ENCODE results near the gene ARHGAP1.

The ARHGAP1 gene

DNA sequence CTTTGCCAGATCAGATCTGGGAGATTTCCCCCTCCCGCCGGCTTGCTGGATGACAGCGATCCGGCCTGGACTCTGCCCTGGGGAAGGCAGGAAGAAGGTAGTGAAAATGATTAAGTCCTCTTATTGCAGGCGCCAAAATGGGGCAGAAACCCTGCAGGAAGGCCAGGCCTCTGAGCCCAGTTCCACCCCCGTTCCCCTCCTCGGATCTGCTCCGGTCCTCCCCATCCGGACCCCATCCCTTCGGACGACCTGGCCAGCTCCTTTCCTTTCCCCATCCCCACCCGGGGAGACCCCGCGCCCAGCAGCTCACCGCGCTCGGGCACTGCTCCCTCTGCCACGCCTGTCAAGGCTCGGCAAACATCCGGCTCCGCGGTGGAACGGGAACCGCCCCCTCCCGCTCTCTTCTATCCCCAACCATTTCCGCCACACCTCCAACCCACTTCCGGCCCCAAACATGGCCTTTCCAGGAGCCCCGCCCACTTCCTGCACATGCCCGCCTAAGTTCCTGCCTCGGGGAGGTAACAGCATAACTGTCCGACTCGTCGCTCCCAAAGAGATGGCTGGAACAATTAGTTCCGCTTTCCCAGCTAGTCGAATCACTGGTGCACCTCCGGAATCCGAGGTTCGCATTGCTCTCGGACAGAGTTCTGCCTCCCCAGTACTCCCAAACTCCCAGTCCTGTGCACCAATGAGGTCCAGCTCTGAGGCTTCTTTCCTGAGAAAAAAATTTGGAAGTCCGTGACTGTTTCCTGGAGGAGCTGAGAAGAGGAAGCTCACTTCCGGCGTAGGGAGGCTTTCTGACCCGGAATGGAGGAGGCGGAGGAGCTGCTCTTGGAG lies at the start of gene ARHGAP1, which contains the start of gene ZNF408:
Gene ARHGAP1, minus strand, starts transcription at position 379 of the 837 bp plus-strand sequence. CDS start 4,512 bp downstream, outside the sequence.
Gene ZNF408, plus strand, starts transcription at position 791 of the 837 bp plus-strand sequence. Its CDS starts 17 bp downstream, at position 808.
- Histone ChIP-seq H3K4me3 (ENCODE audit: low read depth, low read length) (peak within 1 kb of the TSS; percentile 97), H3K9me3 (ENCODE audit: control insufficient read depth, insufficient read depth, low read length) (no peaks in the 10 kb centered on the region), H3K36me3 (ENCODE audit: control insufficient read depth, insufficient read depth, low read length) (peaks cover 28% of the 10 kb centered on the region), H3K9ac (ENCODE audit: low read depth, low read length) (peak within 1 kb of the TSS; percentile 99), H3K4me1 (ENCODE audit: control insufficient read depth, insufficient read depth, low read length) (no peaks in the 10 kb centered on the region), H3K27me3 (ENCODE audit: control insufficient read depth, insufficient read depth, low read length) (no peaks in the 10 kb centered on the region)

- Histone ChIP-seq H3K36me3 (ENCODE audit: control insufficient read depth, insufficient read depth, low read length) (peaks cover 61% of the 10 kb centered on the region), H3K27me3 (ENCODE audit: control insufficient read depth, insufficient read depth, low read length) (no peaks in the 10 kb centered on the region), H3K9ac (ENCODE audit: low read depth, low read length) (no peak overlapping the region), H3K4me3 (ENCODE audit: low read depth, low read length) (no peak overlapping the region), H3K4me1 (ENCODE audit: control insufficient read depth, insufficient read depth, low read length) (no peaks in the 10 kb centered on the region), H3K9me3 (ENCODE audit: control insufficient read depth, insufficient read depth, low read length) (no peaks in the 10 kb centered on the region)
Measured at GRCh38 chr11:46747150-46747549, 46.7 kb upstream of the ARHGAP1 start.

- H3K4me3 ChIP-seq (ENCODE audit: low read depth, low read length): no peak overlapping the region
- no peaks in the 10 kb centered on the region for H3K27me3 ChIP-seq (ENCODE audit: control insufficient read depth, insufficient read depth, low read length)
- no peaks in the 10 kb centered on the region for H3K9me3 ChIP-seq (ENCODE audit: control insufficient read depth, insufficient read depth, low read length)
- H3K9ac ChIP-seq (ENCODE audit: low read depth, low read length): no peak overlapping the region
- no peaks in the 10 kb centered on the region for H3K4me1 ChIP-seq (ENCODE audit: control insufficient read depth, insufficient read depth, low read length)
- peaks cover 59% of the 10 kb centered on the region for H3K36me3 ChIP-seq (ENCODE audit: control insufficient read depth, insufficient read depth, low read length)
Measured at GRCh38 chr11:46745995-46746394, 45.6 kb upstream of the ARHGAP1 start.

DNA sequence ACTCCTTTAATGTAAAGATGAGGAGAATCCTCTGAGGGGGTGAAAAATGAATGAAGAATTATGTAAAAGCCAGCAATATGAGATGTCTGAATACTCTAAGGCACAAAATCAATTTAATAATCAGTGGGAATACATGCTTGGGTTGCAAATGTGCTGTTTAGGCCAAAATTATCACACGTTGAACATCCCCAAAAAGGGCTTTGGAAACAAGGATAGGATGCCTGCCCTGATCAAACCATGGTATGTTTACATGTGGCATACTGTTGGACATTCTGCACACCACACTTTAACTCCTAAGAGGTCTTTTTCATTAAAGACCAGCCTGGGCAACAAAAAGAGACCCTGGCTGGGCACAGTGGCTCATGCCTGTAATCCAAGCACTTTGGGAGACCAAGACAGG lies 44.9 kb upstream of the ARHGAP1 start:
- H3K9me3 ChIP-seq (ENCODE audit: control insufficient read depth, insufficient read depth, low read length): no peaks in the 10 kb centered on the region
- peaks cover 52% of the 10 kb centered on the region for H3K36me3 ChIP-seq (ENCODE audit: control insufficient read depth, insufficient read depth, low read length)
- no peak overlapping the region for H3K9ac ChIP-seq (ENCODE audit: low read depth, low read length)
- H3K4me1 ChIP-seq (ENCODE audit: control insufficient read depth, insufficient read depth, low read length): no peaks in the 10 kb centered on the region
- H3K4me3 ChIP-seq (ENCODE audit: low read depth, low read length): no peak overlapping the region
- H3K27me3 ChIP-seq (ENCODE audit: control insufficient read depth, insufficient read depth, low read length): no peaks in the 10 kb centered on the region

GRCh38 chr11:46743693-46744339 lies 43.4 kb upstream of the ARHGAP1 start:
- no peak overlapping the region for H3K4me3 ChIP-seq (ENCODE audit: low read depth, low read length)
- H3K4me1 ChIP-seq (ENCODE audit: control insufficient read depth, insufficient read depth, low read length): no peaks in the 10 kb centered on the region
- H3K9ac ChIP-seq (ENCODE audit: low read depth, low read length): no peak overlapping the region
- H3K36me3 ChIP-seq (ENCODE audit: control insufficient read depth, insufficient read depth, low read length): peaks cover 44% of the 10 kb centered on the region
- no peaks in the 10 kb centered on the region for H3K27me3 ChIP-seq (ENCODE audit: control insufficient read depth, insufficient read depth, low read length)
- no peaks in the 10 kb centered on the region for H3K9me3 ChIP-seq (ENCODE audit: control insufficient read depth, insufficient read depth, low read length)

DNA sequence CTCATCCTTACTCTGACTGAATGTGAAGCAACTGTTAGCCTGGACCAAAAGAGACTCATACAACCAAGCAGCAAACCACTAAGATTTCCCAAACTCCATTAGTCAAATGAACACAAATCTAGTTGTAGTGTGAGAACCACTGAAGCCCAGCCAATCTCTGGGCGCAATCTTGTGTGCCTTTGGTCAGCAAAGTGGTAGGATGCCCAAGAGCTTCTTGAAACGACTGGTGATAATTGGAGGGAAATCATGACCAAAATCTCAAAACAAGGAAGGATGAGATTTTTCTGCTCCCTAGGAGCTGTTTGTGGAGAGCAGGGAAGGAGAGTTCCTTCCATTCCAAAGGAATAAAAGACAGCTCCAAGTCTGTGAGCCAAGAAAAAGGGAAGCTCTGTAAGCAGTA lies 42.6 kb upstream of the ARHGAP1 start:
- Histone ChIP-seq H3K4me3 (ENCODE audit: low read depth, low read length) (no peak overlapping the region), H3K9me3 (ENCODE audit: control insufficient read depth, insufficient read depth, low read length) (no peaks in the 10 kb centered on the region), H3K4me1 (ENCODE audit: control insufficient read depth, insufficient read depth, low read length) (no peaks in the 10 kb centered on the region), H3K36me3 (ENCODE audit: control insufficient read depth, insufficient read depth, low read length) (peaks cover 41% of the 10 kb centered on the region), H3K9ac (ENCODE audit: low read depth, low read length) (no peak overlapping the region), H3K27me3 (ENCODE audit: control insufficient read depth, insufficient read depth, low read length) (no peaks in the 10 kb centered on the region)

- H3K27me3 ChIP-seq (ENCODE audit: control insufficient read depth, insufficient read depth, low read length): no peaks in the 10 kb centered on the region
- H3K9me3 ChIP-seq (ENCODE audit: control insufficient read depth, insufficient read depth, low read length): no peaks in the 10 kb centered on the region
- H3K4me1 ChIP-seq (ENCODE audit: control insufficient read depth, insufficient read depth, low read length): no peaks in the 10 kb centered on the region
- H3K36me3 ChIP-seq (ENCODE audit: control insufficient read depth, insufficient read depth, low read length): peaks cover 29% of the 10 kb centered on the region
- no peak overlapping the region for H3K9ac ChIP-seq (ENCODE audit: low read depth, low read length)
- no peak overlapping the region for H3K4me3 ChIP-seq (ENCODE audit: low read depth, low read length)
Measured at GRCh38 chr11:46741600-46742484, 41.4 kb upstream of the ARHGAP1 start.

- H3K9me3 ChIP-seq (ENCODE audit: control insufficient read depth, insufficient read depth, low read length): no peaks in the 10 kb centered on the region
- no peaks in the 10 kb centered on the region for H3K4me1 ChIP-seq (ENCODE audit: control insufficient read depth, insufficient read depth, low read length)
- no peak overlapping the region for H3K9ac ChIP-seq (ENCODE audit: low read depth, low read length)
- no peak overlapping the region for H3K4me3 ChIP-seq (ENCODE audit: low read depth, low read length)
- H3K27me3 ChIP-seq (ENCODE audit: control insufficient read depth, insufficient read depth, low read length): no peaks in the 10 kb centered on the region
- peaks cover 13% of the 10 kb centered on the region for H3K36me3 ChIP-seq (ENCODE audit: control insufficient read depth, insufficient read depth, low read length)
Measured at GRCh38 chr11:46738887-46739286, 38.5 kb upstream of the ARHGAP1 start.

DNA sequence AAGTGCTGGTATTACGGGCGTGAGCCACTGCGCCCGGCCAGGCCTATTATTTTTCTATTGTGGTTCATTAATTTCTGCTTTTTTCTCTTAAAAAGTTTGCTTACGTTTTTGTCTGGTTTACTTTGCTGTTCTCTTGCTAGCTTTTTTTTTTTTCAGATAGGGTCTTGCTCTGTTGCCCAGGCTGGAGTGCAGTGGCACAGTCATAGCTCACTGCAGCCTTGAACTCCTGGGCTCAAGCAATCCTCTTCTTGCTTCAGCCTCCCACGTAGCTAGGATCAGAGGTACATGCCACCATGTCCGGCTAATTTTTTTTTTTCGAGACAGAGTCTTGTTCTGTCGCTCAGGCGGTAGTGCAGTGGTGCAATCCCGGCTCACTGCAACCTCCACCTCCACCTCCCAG lies 37.3 kb upstream of the ARHGAP1 start:
- no peak overlapping the region for H3K9ac ChIP-seq (ENCODE audit: low read depth, low read length)
- no peaks in the 10 kb centered on the region for H3K4me1 ChIP-seq (ENCODE audit: control insufficient read depth, insufficient read depth, low read length)
- H3K27me3 ChIP-seq (ENCODE audit: control insufficient read depth, insufficient read depth, low read length): no peaks in the 10 kb centered on the region

GRCh38 chr11:46736615-46737014 lies 36.2 kb upstream of the ARHGAP1 start:
- Histone ChIP-seq H3K36me3 (ENCODE audit: control insufficient read depth, insufficient read depth, low read length) (no peaks in the 10 kb centered on the region), H3K4me1 (ENCODE audit: control insufficient read depth, insufficient read depth, low read length) (no peaks in the 10 kb centered on the region), H3K4me3 (ENCODE audit: low read depth, low read length) (no peak overlapping the region), H3K9me3 (ENCODE audit: control insufficient read depth, insufficient read depth, low read length) (no peaks in the 10 kb centered on the region), H3K9ac (ENCODE audit: low read depth, low read length) (no peak overlapping the region), H3K27me3 (ENCODE audit: control insufficient read depth, insufficient read depth, low read length) (no peaks in the 10 kb centered on the region)

More for the DNA sequence above, 37.3 kb upstream of the ARHGAP1 start:
- H3K9me3 ChIP-seq (ENCODE audit: control insufficient read depth, insufficient read depth, low read length): no peaks in the 10 kb centered on the region
- no peak overlapping the region for H3K4me3 ChIP-seq (ENCODE audit: low read depth, low read length)
- H3K36me3 ChIP-seq (ENCODE audit: control insufficient read depth, insufficient read depth, low read length): peaks cover 2% of the 10 kb centered on the region

GRCh38 chr11:46736146-46736545 lies 35.7 kb upstream of the ARHGAP1 start:
- H3K4me1 ChIP-seq (ENCODE audit: control insufficient read depth, insufficient read depth, low read length): no peaks in the 10 kb centered on the region

More at GRCh38 chr11:46736146-46736545, 35.7 kb upstream of the ARHGAP1 start:
- no peaks in the 10 kb centered on the region for H3K9me3 ChIP-seq (ENCODE audit: control insufficient read depth, insufficient read depth, low read length)
- H3K27me3 ChIP-seq (ENCODE audit: control insufficient read depth, insufficient read depth, low read length): no peaks in the 10 kb centered on the region
- H3K36me3 ChIP-seq (ENCODE audit: control insufficient read depth, insufficient read depth, low read length): no peaks in the 10 kb centered on the region
- H3K4me3 ChIP-seq (ENCODE audit: low read depth, low read length): no peak overlapping the region
- H3K9ac ChIP-seq (ENCODE audit: low read depth, low read length): no peak overlapping the region
